ENCODE data around the gene SLC38A8.

Gene SLC38A8

GRCh38 chr16:84061236-84061819, 18.7 kb upstream of the SLC38A8 start:
- H3K27ac ChIP-seq = no peak overlapping the region
- TF ChIP-seq CTCF (conservative IDR thresholded peaks at IDR 0.05) (no peak), ZFX (IDR thresholded peaks at IDR 0.05) (no peak)

- TF ChIP-seq CTCF (conservative IDR thresholded peaks at IDR 0.05) (no peak), ZFX (IDR thresholded peaks at IDR 0.05) (no peak)
Measured at GRCh38 chr16:84059946-84060901, 17.6 kb upstream of the SLC38A8 start.

GRCh38 chr16:84059111-84059510, 16.5 kb upstream of the SLC38A8 start:
- no peak overlapping the region for H3K27ac ChIP-seq
- TF ChIP-seq ZFX (IDR thresholded peaks at IDR 0.05) = no peak
- no peak for TF ChIP-seq CTCF (conservative IDR thresholded peaks at IDR 0.05)

More at GRCh38 chr16:84059946-84060901, 17.6 kb upstream of the SLC38A8 start:
- H3K27ac ChIP-seq = no peak overlapping the region

GRCh38 chr16:84058664-84059063, 16.1 kb upstream of the SLC38A8 start:
- H3K27ac ChIP-seq = no peak overlapping the region
- TF ChIP-seq ZFX (IDR thresholded peaks at IDR 0.05) (no peak), CTCF (conservative IDR thresholded peaks at IDR 0.05) (no peak)

- no peak for TF ChIP-seq CTCF (conservative IDR thresholded peaks at IDR 0.05)
- no peak for TF ChIP-seq ZFX (IDR thresholded peaks at IDR 0.05)
- no peak overlapping the region for H3K27ac ChIP-seq
Measured at GRCh38 chr16:84058211-84058610, 15.6 kb upstream of the SLC38A8 start.

- no peak overlapping the region for H3K27ac ChIP-seq
- TF ChIP-seq ZFX (IDR thresholded peaks at IDR 0.05) = no peak
- TF ChIP-seq CTCF (conservative IDR thresholded peaks at IDR 0.05) = no peak
Measured at GRCh38 chr16:84056933-84057332, 14.3 kb upstream of the SLC38A8 start.
